ENCODE measurements around the gene C12orf75. TPM values are rescaled to one million over a fixed set of nuclear protein-coding genes. Genes with fewer than 3 reads are reported as not detected.

C12orf75 gene
- total and polyA plus RNA-seq, 2 donors (not counting 1 experiment from before 2014, with no cell fraction given), result 133 to 298 TPM

DNA sequence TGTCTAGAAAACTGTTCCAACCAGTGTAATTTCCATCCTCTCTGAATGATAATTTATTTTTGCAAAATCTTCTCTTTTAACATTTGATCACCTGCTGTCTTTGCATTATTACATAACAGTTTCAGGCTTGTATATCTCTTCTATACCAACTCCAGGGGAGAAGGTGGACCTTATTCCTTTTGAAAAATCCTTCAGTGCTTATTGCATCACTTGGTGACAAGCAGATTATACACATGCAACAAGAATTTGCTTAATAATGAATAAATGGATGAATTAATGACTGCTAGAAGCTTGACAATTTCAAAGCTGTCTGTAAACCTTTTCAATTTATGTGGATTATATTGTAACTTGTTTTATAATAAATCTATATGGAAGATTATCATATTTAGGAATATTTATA lies 37.3 kb upstream of the C12orf75 start:
- Histone ChIP-seq H3K79me2 (ENCODE audit: control insufficient read depth, insufficient read depth, low read length) (no peaks in the 10 kb centered on the region), H3K4me2 (ENCODE audit: extremely low read depth, insufficient read depth, low read length) (no peak overlapping the region), H3K27me3 (ENCODE audit: control insufficient read depth, insufficient read depth, low read length) (no peaks in the 10 kb centered on the region), H3K4me3 (replicated peaks in 1 of 4; ENCODE audit: control extremely low read depth in 1 of 4, insufficient read depth in 1 of 4, low read depth in 3 of 4, low read length in 4 of 4) (no peak overlapping the region), H3K4me1 (ENCODE audit: control insufficient read depth, extremely low read depth, insufficient read depth, low read length) (no peaks in the 10 kb centered on the region), H3K9ac (ENCODE audit: insufficient read depth, low read length) (no peak overlapping the region), H3K9me3 (ENCODE audit: control insufficient read depth, insufficient read depth, low read depth, low read length) (no peaks in the 10 kb centered on the region), H4K20me1 (ENCODE audit: control insufficient read depth, extremely low read depth, insufficient read depth, low read length) (no peaks in the 10 kb centered on the region), H3K36me3 (ENCODE audit: control insufficient read depth, insufficient read depth, low read length) (no peaks in the 10 kb centered on the region), H2AFZ (ENCODE audit: low read length) (no peak overlapping the region), H3K27ac (ENCODE audit: insufficient read depth, low read length) (no peak overlapping the region)
- no peak for DNase-seq (ENCODE audit: low read depth in 2 of 2)
- no peak for TF ChIP-seq EZH2 (IDR thresholded peaks at IDR 0.05; ENCODE audit: low read length, missing control alignments)
- TF ChIP-seq, protein P1, sequence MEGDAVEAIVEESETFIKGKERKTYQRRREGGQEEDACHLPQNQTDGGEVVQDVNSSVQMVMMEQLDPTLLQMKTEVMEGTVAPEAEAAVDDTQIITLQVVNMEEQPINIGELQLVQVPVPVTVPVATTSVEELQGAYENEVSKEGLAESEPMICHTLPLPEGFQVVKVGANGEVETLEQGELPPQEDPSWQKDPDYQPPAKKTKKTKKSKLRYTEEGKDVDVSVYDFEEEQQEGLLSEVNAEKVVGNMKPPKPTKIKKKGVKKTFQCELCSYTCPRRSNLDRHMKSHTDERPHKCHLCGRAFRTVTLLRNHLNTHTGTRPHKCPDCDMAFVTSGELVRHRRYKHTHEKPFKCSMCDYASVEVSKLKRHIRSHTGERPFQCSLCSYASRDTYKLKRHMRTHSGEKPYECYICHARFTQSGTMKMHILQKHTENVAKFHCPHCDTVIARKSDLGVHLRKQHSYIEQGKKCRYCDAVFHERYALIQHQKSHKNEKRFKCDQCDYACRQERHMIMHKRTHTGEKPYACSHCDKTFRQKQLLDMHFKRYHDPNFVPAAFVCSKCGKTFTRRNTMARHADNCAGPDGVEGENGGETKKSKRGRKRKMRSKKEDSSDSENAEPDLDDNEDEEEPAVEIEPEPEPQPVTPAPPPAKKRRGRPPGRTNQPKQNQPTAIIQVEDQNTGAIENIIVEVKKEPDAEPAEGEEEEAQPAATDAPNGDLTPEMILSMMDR (conservative IDR thresholded peaks at IDR 0.05 in 1 of 2, IDR thresholded peaks at IDR 0.05 in 1 of 2; ENCODE audit: low read depth in 1 of 2, low read length in 2 of 2), result no peak

DNA sequence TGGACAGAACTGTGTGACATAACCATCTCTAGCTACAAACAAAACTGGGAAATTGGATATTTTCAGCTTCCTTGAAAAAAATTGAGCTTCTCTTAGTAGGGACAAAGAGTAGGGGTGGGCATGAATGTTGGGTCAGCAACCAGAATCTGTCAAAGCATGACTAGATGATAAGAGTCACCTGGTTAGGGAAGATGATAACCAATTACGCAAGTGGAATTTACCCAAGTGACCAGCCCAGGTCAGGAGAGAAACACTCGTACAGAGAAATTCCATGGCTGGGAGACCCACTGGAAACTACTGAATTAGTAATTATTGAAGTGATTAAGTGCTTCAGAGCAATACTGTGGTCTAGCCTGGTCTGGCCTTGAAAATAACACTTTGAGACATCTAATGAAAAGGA lies 36.3 kb upstream of the C12orf75 start:
- no peaks in the 10 kb centered on the region for H4K20me1 ChIP-seq (ENCODE audit: control insufficient read depth, extremely low read depth, insufficient read depth, low read length)
- H3K9ac ChIP-seq (ENCODE audit: insufficient read depth, low read length), result no peak overlapping the region
- no peak for DNase-seq (ENCODE audit: low read depth in 2 of 2)
- H3K9me3 ChIP-seq (ENCODE audit: control insufficient read depth, insufficient read depth, low read depth, low read length), result no peaks in the 10 kb centered on the region
- H3K79me2 ChIP-seq (ENCODE audit: control insufficient read depth, insufficient read depth, low read length), result no peaks in the 10 kb centered on the region
- H2AFZ ChIP-seq (ENCODE audit: low read length), result no peak overlapping the region
- H3K4me3 ChIP-seq (replicated peaks in 1 of 4; ENCODE audit: control extremely low read depth in 1 of 4, insufficient read depth in 1 of 4, low read depth in 3 of 4, low read length in 4 of 4), result no peak overlapping the region
- no peak overlapping the region for H3K27ac ChIP-seq (ENCODE audit: insufficient read depth, low read length)
- no peak overlapping the region for H3K4me2 ChIP-seq (ENCODE audit: extremely low read depth, insufficient read depth, low read length)
- no peaks in the 10 kb centered on the region for H3K4me1 ChIP-seq (ENCODE audit: control insufficient read depth, extremely low read depth, insufficient read depth, low read length)
- TF ChIP-seq, protein P1 (conservative IDR thresholded peaks at IDR 0.05 in 1 of 2, IDR thresholded peaks at IDR 0.05 in 1 of 2; ENCODE audit: low read depth in 1 of 2, low read length in 2 of 2), result no peak
- TF ChIP-seq EZH2 (IDR thresholded peaks at IDR 0.05; ENCODE audit: low read length, missing control alignments), result no peak
- H3K36me3 ChIP-seq (ENCODE audit: control insufficient read depth, insufficient read depth, low read length), result no peaks in the 10 kb centered on the region
- no peaks in the 10 kb centered on the region for H3K27me3 ChIP-seq (ENCODE audit: control insufficient read depth, insufficient read depth, low read length)

DNA sequence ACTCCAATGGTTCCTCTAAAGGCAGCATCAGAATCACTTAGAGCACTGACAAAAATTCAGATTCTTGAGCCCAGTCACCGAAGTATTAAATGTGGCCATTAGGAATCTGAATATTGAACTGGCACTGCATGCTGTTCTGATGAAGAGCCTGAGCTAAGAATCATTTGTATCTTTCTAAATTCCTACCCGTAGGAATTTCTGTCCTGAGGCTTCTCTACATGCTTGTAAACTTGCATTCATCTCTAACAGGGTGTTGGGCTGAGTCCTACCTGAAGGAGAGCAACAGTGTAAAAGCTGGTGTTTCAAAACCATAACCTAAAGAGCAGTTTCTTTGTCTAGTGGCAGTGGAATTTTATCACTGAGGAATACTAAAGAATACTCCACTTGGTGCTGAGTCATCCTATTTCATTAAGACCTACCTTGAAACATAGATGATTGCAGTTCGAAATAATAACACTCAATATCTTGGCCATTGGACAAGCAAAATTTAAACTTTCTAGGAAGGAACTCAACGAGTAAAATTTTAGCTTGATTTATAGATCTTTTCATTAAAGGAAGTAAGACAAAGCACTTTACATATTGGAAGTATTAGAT lies 35.5 kb upstream of the C12orf75 start:
- Histone ChIP-seq H3K4me2 (ENCODE audit: extremely low read depth, insufficient read depth, low read length) (no peak overlapping the region), H3K9ac (ENCODE audit: insufficient read depth, low read length) (no peak overlapping the region), H2AFZ (ENCODE audit: low read length) (no peak overlapping the region), H3K4me3 (replicated peaks in 1 of 4; ENCODE audit: control extremely low read depth in 1 of 4, insufficient read depth in 1 of 4, low read depth in 3 of 4, low read length in 4 of 4) (no peak overlapping the region), H3K9me3 (ENCODE audit: control insufficient read depth, insufficient read depth, low read depth, low read length) (no peaks in the 10 kb centered on the region), H3K79me2 (ENCODE audit: control insufficient read depth, insufficient read depth, low read length) (no peaks in the 10 kb centered on the region), H3K27ac (ENCODE audit: insufficient read depth, low read length) (no peak overlapping the region), H3K27me3 (ENCODE audit: control insufficient read depth, insufficient read depth, low read length) (no peaks in the 10 kb centered on the region), H3K4me1 (ENCODE audit: control insufficient read depth, extremely low read depth, insufficient read depth, low read length) (no peaks in the 10 kb centered on the region), H4K20me1 (ENCODE audit: control insufficient read depth, extremely low read depth, insufficient read depth, low read length) (no peaks in the 10 kb centered on the region), H3K36me3 (ENCODE audit: control insufficient read depth, insufficient read depth, low read length) (no peaks in the 10 kb centered on the region)
- no peak for DNase-seq (ENCODE audit: low read depth in 2 of 2)
- TF ChIP-seq, protein P1 (conservative IDR thresholded peaks at IDR 0.05 in 1 of 2, IDR thresholded peaks at IDR 0.05 in 1 of 2; ENCODE audit: low read depth in 1 of 2, low read length in 2 of 2), result no peak
- no peak for TF ChIP-seq EZH2 (IDR thresholded peaks at IDR 0.05; ENCODE audit: low read length, missing control alignments)
